Erythroblast (primary cell): ENCODE results near the gene ADARB1.

Source experiments
- GATA1 ChIP-seq: IDR thresholded peaks from 2 replicates; pipeline ENCODE4 v1.6.1; 2011; ENCODE audit warnings: low read depth, mild to moderate bottlenecking, control low read depth, low read length, moderate library complexity
- POLR2A ChIP-seq: IDR thresholded peaks from 2 replicates; pipeline ENCODE4 v1.6.1; 2011; ENCODE audit warnings: mild to moderate bottlenecking, low read length

DNA sequence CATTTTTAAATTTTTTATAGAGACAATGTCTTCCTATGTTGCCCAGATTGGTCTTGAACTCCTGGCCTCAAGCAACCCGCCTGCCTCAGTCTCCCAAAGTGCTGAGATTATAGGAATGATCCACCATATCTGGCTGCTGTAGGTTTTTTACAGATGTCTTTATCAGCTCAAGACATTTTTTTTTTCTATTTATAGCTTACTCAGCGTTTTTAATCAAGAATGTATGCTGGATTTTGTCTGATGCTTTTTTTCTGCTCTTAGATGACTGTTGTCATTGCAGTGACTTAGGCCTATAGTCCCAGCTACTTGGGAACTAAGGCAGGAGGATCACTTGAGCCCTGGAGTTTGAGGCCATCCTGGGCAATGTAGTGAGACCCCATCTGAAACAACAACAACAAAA is 140.8 kb downstream of the ADARB1 start:
- TF ChIP-seq POLR2A (no peak), GATA1 (no peak)
